PFSK-1 (cell line): Measurements from ENCODE around the gene KIF6.

Source experiments
- POLR2AphosphoS5 ChIP-seq: IDR thresholded peaks from 2 replicates; pipeline ENCODE4 v1.6.1; 2012; ENCODE audit warnings: low read depth, mild to moderate bottlenecking, control low read depth, low read length, moderate library complexity
- REST ChIP-seq, 2 experiments: IDR thresholded peaks; 2 replicates each; pipeline versions ENCODE4 v1.6.1 to v1.8.0; 2011 to 2012; ENCODE audit warnings: low read depth in 2 of 2, low read length in 2 of 2, control low read depth in 1 of 2, inconsistent platforms in 1 of 2, mild to moderate bottlenecking in 1 of 2, moderate library complexity in 1 of 2; ENCODE audit not compliant: insufficient read depth in 1 of 2

- no peak for TF ChIP-seq POLR2AphosphoS5
- TF ChIP-seq REST (IDR thresholded peaks at IDR 0.05; ENCODE audit: insufficient read depth in 1 of 2, low read depth in 2 of 2, low read length in 2 of 2), result no peak
Measured at GRCh38 chr6:39493777-39494176, 231.4 kb downstream of the KIF6 start.
